H1 (cell line): Measurements from ENCODE around the gene SERAC1. TPM values are rescaled to one million over a fixed set of nuclear protein-coding genes. Genes with fewer than 3 reads are reported as not detected.

ENCODE experiments used
- ATF2 ChIP-seq: IDR thresholded peaks from 2 replicates; pipeline ENCODE4 v1.6.1; 2012; ENCODE audit warnings: low read length, inconsistent platforms
- BRCA1 ChIP-seq: IDR thresholded peaks from 2 replicates; pipeline ENCODE4 v1.6.1; 2012; ENCODE audit warnings: low read depth, low read length, improper control_type of control experiment
- CHD7 ChIP-seq: fragments of 300-600 bp; sonication (generic); IDR thresholded peaks from 2 replicates; pipeline ENCODE4 v1.7.1; 2012; ENCODE audit warnings: low read length, moderate library complexity, mild to moderate bottlenecking, inconsistent platforms; ENCODE audit not compliant: insufficient replicate concordance
- EZH2 ChIP-seq: fragments of 200-600 bp; sonication (generic); IDR thresholded peaks from 2 replicates; pipeline ENCODE4 v1.7.1; 2012; ENCODE audit warnings: low read depth, mild to moderate bottlenecking, moderate library complexity, low read length, inconsistent platforms; ENCODE audit not compliant: severe bottlenecking
- NANOG ChIP-seq: IDR thresholded peaks from 2 replicates; pipeline ENCODE4 v1.6.1; 2011; ENCODE audit warnings: low read length, low read depth, mild to moderate bottlenecking, inconsistent platforms; ENCODE audit not compliant: insufficient read depth, poor library complexity, severe bottlenecking
- POLR2AphosphoS5 ChIP-seq: IDR thresholded peaks from 2 replicates; pipeline ENCODE4 v1.6.1; 2011; ENCODE audit warnings: low read depth, low read length
- RAD21 ChIP-seq, 2 experiments: IDR thresholded peaks in 1 of 2; conservative IDR thresholded peaks in 1 of 2; 2 replicates each; pipeline ENCODE4 v1.6.1; 2011; ENCODE audit warnings: low read depth in 2 of 2, low read length in 2 of 2, improper control_type of control experiment in 1 of 2, inconsistent platforms in 1 of 2, mild to moderate bottlenecking in 1 of 2, moderate library complexity in 1 of 2
- TAF7 ChIP-seq: optimal IDR thresholded peaks from 2 replicates; pipeline ENCODE3; 2011; ENCODE audit warnings: low read depth, mild to moderate bottlenecking, inconsistent platforms, low read length, moderate library complexity, borderline replicate concordance
- polyA plus RNA-seq, 7 experiments: library from polyadenylated mRNA; depleted of rRNA in 3 of 7; stranded (reverse) in 5 of 7; unstranded in 2 of 7; fragments of >200 nt in 5 of 7; fragments of 200-250 nt in 2 of 7; gene quantifications; 1 replicate in 5 of 7; 2 replicates in 1 of 7; 4 replicates in 1 of 7; pipeline versions ENCODE4 v1.2.1 to v1.2.3, GENCODE V29; 2011 to 2013; ENCODE audit warnings: missing spikeins in 2 of 7, mixed read lengths in 2 of 7
- total RNA-seq: library from RNA; stranded (reverse); fragmentation: NEBNext Ultra II Directional; extraction: Animal tissue kit (Norgen Biotek cat#: 25700); gene quantifications from 2 replicates; pipeline ENCODE4 v1.2.1, GENCODE V29; 2021

SERAC1 gene
- total and polyA plus RNA-seq, 2 of the 8 experiments (the other 6 are each of a cell fraction or from before 2014, with no cell fraction given) = 7.3 to 9.0 TPM

- TF ChIP-seq CHD7 (no peak), ATF2 (no peak), BRCA1 (no peak), TAF7 (no peak), NANOG (no peak), RAD21 (IDR thresholded peaks at IDR 0.05 in 1 of 2, conservative IDR thresholded peaks at IDR 0.05 in 1 of 2; ENCODE audit: low read depth in 2 of 2, low read length in 2 of 2) (no peak), EZH2 (no peak), POLR2AphosphoS5 (no peak)
- TF ChIP-seq, all 59 proteins: peak for 0
These were observed 82.0 kb downstream of the SERAC1 start (continued) for GRCh38 chr6:158086054-158086503.
